Vagina (tissue), 2 donors: ENCODE measurements around the gene XRN1.

Experiments
- CTCF ChIP-seq, 3 experiments: fragments of 450-650 bp in 2 of 3; fragments of 200-600 bp in 1 of 3; sonication (generic) in 1 of 3; IDR thresholded peaks; one replicate each; pipeline ENCODE4 v1.5.1; 2017 to 2019; ENCODE audit warnings: antibody characterized with exemption in 3 of 3, mild to moderate bottlenecking in 2 of 3, moderate library complexity in 2 of 3
- POLR2A ChIP-seq, 2 donors: fragments of 450-650 bp; IDR thresholded peaks; one replicate each; pipeline ENCODE4 v1.6.1; 2017; ENCODE audit warnings: antibody characterized with exemption in 2 of 2, mild to moderate bottlenecking in 2 of 2, moderate library complexity in 2 of 2
- POLR2AphosphoS5 ChIP-seq, 2 donors: sonication (generic); formaldehyde crosslinking; IDR thresholded peaks; one replicate each; pipeline ENCODE4 v1.9.0; 2017; ENCODE audit warnings: antibody characterized with exemption in 2 of 2, mild to moderate bottlenecking in 2 of 2, low read depth in 1 of 2; ENCODE audit not compliant: insufficient read depth in 1 of 2

- TF ChIP-seq POLR2A (IDR thresholded peaks at IDR 0.05) (no peak), POLR2AphosphoS5 (IDR thresholded peaks at IDR 0.05; ENCODE audit: insufficient read depth in 1 of 2, low read depth in 1 of 2) (no peak), CTCF (IDR thresholded peaks at IDR 0.05) (no peak)
Observed at GRCh38 chr3:142285083-142285517, 162.7 kb downstream of the XRN1 start.
